Breast epithelium (tissue), 4 donors: ENCODE results near the gene MAML3. TPM values are rescaled to one million over a fixed set of nuclear protein-coding genes. Genes with fewer than 3 reads are reported as not detected.

Experiments used
- DNase-seq, 2 donors: peaks; one replicate each; pipeline ENCODE4 v3.0.0-alpha.2; 2019; ENCODE audit warnings: low spot score in 2 of 2
- H3K27ac ChIP-seq, 2 donors: fragments of 200-600 bp; sonication (generic) in 1 of 2; one replicate each; pipeline ENCODE4 v1.5.1; 2016 to 2019; ENCODE audit warnings: mild to moderate bottlenecking in 1 of 2
- H3K27me3 ChIP-seq, 2 donors: fragments of 200-600 bp; sonication (generic) in 1 of 2; one replicate each; pipeline versions ENCODE4 v1.5.1 to v1.6.0; 2017 to 2019; ENCODE audit warnings: control low read depth in 1 of 2, mild to moderate bottlenecking in 1 of 2
- H3K36me3 ChIP-seq: fragments of 200-600 bp; one replicate; pipeline ENCODE4 v1.5.1; 2019
- H3K4me1 ChIP-seq, 2 donors: fragments of 200-600 bp; sonication (generic); one replicate each; pipeline ENCODE4 v1.5.1; 2016 to 2019; ENCODE audit warnings: control low read depth in 1 of 2
- H3K4me3 ChIP-seq, 3 donors: fragments of 200-600 bp; sonication (generic); 1 replicate in 2 of 3; 2 replicates in 1 of 3; pipeline ENCODE4 v1.5.1; 2016 to 2019; ENCODE audit warnings: mild to moderate bottlenecking in 3 of 3, moderate library complexity in 2 of 3
- H3K9me3 ChIP-seq, 2 donors: fragments of 200-600 bp; sonication (generic) in 1 of 2; one replicate each; pipeline ENCODE4 v1.5.1; 2016 to 2019; ENCODE audit warnings: control low read depth in 1 of 2
- CTCF ChIP-seq, 3 donors: fragments of 450-650 bp; IDR thresholded peaks; one replicate each; pipeline ENCODE4 v1.5.1; 2016 to 2017; ENCODE audit warnings: antibody characterized with exemption in 3 of 3, mild to moderate bottlenecking in 3 of 3, moderate library complexity in 3 of 3
- POLR2A ChIP-seq: fragments of 450-650 bp; IDR thresholded peaks from one replicate; pipeline ENCODE4 v1.6.1; 2016; ENCODE audit warnings: antibody characterized with exemption, mild to moderate bottlenecking, moderate library complexity
- POLR2AphosphoS5 ChIP-seq, 3 donors: sonication (generic); formaldehyde crosslinking; IDR thresholded peaks; one replicate each; pipeline ENCODE4 v1.6.1; 2017; ENCODE audit warnings: antibody characterized with exemption in 3 of 3
- intact Hi-C: fragments of 100-400 bp; cut with DNase I; formaldehyde crosslinking; loops from one replicate; pipeline ENCODE4 v1.15.1; 2023; ENCODE audit warnings: low total_unique reads
- total RNA-seq, 3 donors: library from RNA; depleted of rRNA; stranded (reverse); fragments of >200 nt; gene quantifications; one replicate each; pipeline ENCODE4 v1.1.0, GENCODE V29; 2016

Gene MAML3
- total RNA-seq, 3 donors from 2014 or later = 5.0 to 16.8 (median 11.1) TPM

- Histone ChIP-seq H3K4me1 (no peaks in the 10 kb centered on the region), H3K4me3 (no peak overlapping the region), H3K36me3 (no peaks in the 10 kb centered on the region), H3K27me3 (no peaks in the 10 kb centered on the region), H3K27ac (no peak overlapping the region), H3K9me3 (no peaks in the 10 kb centered on the region)
- no peak for TF ChIP-seq POLR2A
- TF ChIP-seq POLR2AphosphoS5 (IDR thresholded peaks at IDR 0.05) = no peak
- TF ChIP-seq CTCF (IDR thresholded peaks at IDR 0.05) = no peak
- no peak for DNase-seq
- intact Hi-C loops = no loop called here
Observed at GRCh38 chr4:140059159-140059558, 94.8 kb downstream of the MAML3 start.

GRCh38 chr4:140057701-140058100, 96.3 kb downstream of the MAML3 start:
- no peak overlapping the region for H3K27ac ChIP-seq
- no peaks in the 10 kb centered on the region for H3K4me1 ChIP-seq
- no peak for DNase-seq
- H3K4me3 ChIP-seq = no peak overlapping the region
- TF ChIP-seq POLR2A = no peak
- TF ChIP-seq POLR2AphosphoS5 (IDR thresholded peaks at IDR 0.05) = no peak
- TF ChIP-seq CTCF (IDR thresholded peaks at IDR 0.05) = no peak
- H3K36me3 ChIP-seq = no peaks in the 10 kb centered on the region
- no peaks in the 10 kb centered on the region for H3K9me3 ChIP-seq
- no peaks in the 10 kb centered on the region for H3K27me3 ChIP-seq
- intact Hi-C loops = no loop called here

- TF ChIP-seq POLR2A = no peak
- TF ChIP-seq POLR2AphosphoS5 (IDR thresholded peaks at IDR 0.05) = no peak
- TF ChIP-seq CTCF (IDR thresholded peaks at IDR 0.05) = no peak
- no peaks in the 10 kb centered on the region for H3K9me3 ChIP-seq
- H3K36me3 ChIP-seq = no peaks in the 10 kb centered on the region
- no peaks in the 10 kb centered on the region for H3K27me3 ChIP-seq
- no peak overlapping the region for H3K27ac ChIP-seq
- no peak overlapping the region for H3K4me3 ChIP-seq
- H3K4me1 ChIP-seq = no peaks in the 10 kb centered on the region
- no peak for DNase-seq
- intact Hi-C loops = no loop called here
Observed at GRCh38 chr4:140056015-140056414, 98.0 kb downstream of the MAML3 start.

- no peaks in the 10 kb centered on the region for H3K4me1 ChIP-seq
- H3K36me3 ChIP-seq = no peaks in the 10 kb centered on the region
- H3K4me3 ChIP-seq = no peak overlapping the region
- TF ChIP-seq POLR2AphosphoS5 (IDR thresholded peaks at IDR 0.05) (no peak), POLR2A (no peak), CTCF (IDR thresholded peaks at IDR 0.05) (no peak)
- H3K27me3 ChIP-seq = no peaks in the 10 kb centered on the region
- no peak for DNase-seq
- intact Hi-C loops = no loop called here
- H3K9me3 ChIP-seq = no peaks in the 10 kb centered on the region
- no peak overlapping the region for H3K27ac ChIP-seq
Observed at GRCh38 chr4:140054861-140055260, 99.1 kb downstream of the MAML3 start.

- Histone ChIP-seq H3K9me3 (no peaks in the 10 kb centered on the region), H3K4me3 (no peak overlapping the region), H3K36me3 (no peaks in the 10 kb centered on the region), H3K27me3 (no peaks in the 10 kb centered on the region), H3K4me1 (no peaks in the 10 kb centered on the region), H3K27ac (no peak overlapping the region)
- TF ChIP-seq POLR2A = no peak
- TF ChIP-seq CTCF (IDR thresholded peaks at IDR 0.05) = no peak
- no peak for TF ChIP-seq POLR2AphosphoS5 (IDR thresholded peaks at IDR 0.05)
- DNase-seq = no peak
- intact Hi-C loops = no loop called here
Observed at GRCh38 chr4:140053185-140053584, 100.8 kb downstream of the MAML3 start.
